Measurements from ENCODE around the gene SAP30L. TPM values are rescaled to one million over a fixed set of nuclear protein-coding genes. Genes with fewer than 3 reads are reported as not detected.

Gene SAP30L
- total and polyA plus RNA-seq, 8 donors, result 31.1 to 55.7 (median 44.2) TPM

DNA sequence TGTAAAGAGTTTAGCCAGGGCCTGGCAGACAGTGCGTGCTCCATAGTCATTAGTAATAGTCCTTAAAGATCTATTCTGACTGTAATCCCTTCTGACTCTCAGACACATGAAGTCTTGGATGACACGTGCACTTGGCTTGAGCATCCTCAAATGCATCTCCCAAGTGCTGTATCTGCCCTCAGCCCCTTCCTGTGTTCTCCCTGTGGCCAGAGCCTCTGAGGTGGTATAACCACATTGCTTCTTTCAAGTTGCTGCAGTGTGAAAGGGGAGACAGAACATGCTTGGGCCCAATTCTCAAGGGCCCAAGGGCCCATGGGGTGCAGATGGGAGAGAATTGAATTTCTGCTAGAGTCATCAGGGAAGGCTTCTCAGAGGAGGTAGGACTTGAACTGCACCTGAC is 62.3 kb downstream of the SAP30L start:
- Histone ChIP-seq H3K4me3 (no peak overlapping the region), H3K27me3 (peaks cover 0 to 15% of the 10 kb centered on the region in 2 donors), H3K4me1 (no peaks in the 10 kb centered on the region), H3K36me3 (no peaks in the 10 kb centered on the region), H3K9me3 (no peaks in the 10 kb centered on the region), H3K27ac (no peak overlapping the region)
- intact Hi-C loops (cut with DNase I), result no loop called here
- ATAC-seq (no peak), DNase-seq (no peak)
- TF ChIP-seq, protein P1, sequence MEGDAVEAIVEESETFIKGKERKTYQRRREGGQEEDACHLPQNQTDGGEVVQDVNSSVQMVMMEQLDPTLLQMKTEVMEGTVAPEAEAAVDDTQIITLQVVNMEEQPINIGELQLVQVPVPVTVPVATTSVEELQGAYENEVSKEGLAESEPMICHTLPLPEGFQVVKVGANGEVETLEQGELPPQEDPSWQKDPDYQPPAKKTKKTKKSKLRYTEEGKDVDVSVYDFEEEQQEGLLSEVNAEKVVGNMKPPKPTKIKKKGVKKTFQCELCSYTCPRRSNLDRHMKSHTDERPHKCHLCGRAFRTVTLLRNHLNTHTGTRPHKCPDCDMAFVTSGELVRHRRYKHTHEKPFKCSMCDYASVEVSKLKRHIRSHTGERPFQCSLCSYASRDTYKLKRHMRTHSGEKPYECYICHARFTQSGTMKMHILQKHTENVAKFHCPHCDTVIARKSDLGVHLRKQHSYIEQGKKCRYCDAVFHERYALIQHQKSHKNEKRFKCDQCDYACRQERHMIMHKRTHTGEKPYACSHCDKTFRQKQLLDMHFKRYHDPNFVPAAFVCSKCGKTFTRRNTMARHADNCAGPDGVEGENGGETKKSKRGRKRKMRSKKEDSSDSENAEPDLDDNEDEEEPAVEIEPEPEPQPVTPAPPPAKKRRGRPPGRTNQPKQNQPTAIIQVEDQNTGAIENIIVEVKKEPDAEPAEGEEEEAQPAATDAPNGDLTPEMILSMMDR (IDR thresholded peaks at IDR 0.05), result no peak

DNA sequence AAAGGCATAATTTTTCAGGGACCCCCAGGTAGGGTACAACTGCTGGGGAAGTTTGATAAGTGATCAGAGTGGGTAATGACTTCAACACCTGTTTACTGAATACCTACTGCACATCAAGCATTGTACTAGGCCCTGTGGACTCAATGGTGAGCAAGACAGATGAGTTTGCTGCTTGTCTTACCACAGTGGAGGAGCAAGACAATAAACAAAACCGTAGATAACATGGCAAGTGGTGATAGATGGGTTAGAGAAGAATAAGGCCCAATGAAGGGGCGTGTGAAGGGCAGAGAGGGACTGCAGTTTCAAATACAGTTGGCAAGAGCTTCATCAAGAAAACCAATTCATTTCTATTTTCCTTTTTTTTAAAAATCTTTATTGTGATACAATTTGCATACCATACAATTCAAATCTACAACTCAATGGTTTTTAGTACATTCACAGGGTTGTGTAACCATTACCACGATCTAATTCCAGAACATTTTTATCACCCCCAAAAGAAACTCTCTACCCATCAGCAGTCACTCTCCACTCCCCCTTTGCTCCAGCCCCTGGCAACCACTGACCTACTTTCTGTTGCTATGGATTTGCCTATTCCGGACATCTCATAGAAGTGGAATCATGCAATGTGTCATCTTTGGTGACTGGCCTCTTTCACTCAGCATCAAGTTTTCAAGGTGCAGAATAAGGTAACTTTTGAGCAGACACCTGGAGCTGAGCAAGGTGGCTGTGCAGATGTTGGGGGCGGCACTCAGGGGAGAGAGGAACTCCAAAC is 64.2 kb downstream of the SAP30L start:
- intact Hi-C loops (cut with DNase I), result no loop called here
- no peak overlapping the region for H3K27ac ChIP-seq
- TF ChIP-seq, protein P1 (IDR thresholded peaks at IDR 0.05), result no peak
- ATAC-seq (no peak), DNase-seq (no peak)
- H3K4me1 ChIP-seq, result no peaks in the 10 kb centered on the region
- H3K27me3 ChIP-seq, result peaks cover 0 to 28% of the 10 kb centered on the region in 2 donors
- H3K4me3 ChIP-seq, result no peak overlapping the region
- no peaks in the 10 kb centered on the region for H3K36me3 ChIP-seq
- H3K9me3 ChIP-seq, result no peaks in the 10 kb centered on the region

Other genes with a start within 250 kb of the SAP30L start
- not detected for gene HAND1, start 32.2 kb downstream of the SAP30L start, total RNA-seq
- not detected for gene HAND1, start 32.2 kb downstream of the SAP30L start, polyA plus RNA-seq (ENCODE audit: insufficient read length in 6 of 6)

Data from left lung (tissue), 10 donors.